Raji (cell line): ENCODE measurements around the gene IP6K3.

ENCODE experiments used
- POLR2A ChIP-seq: IDR thresholded peaks from 2 replicates; pipeline ENCODE4 v1.6.1; 2011; ENCODE audit warnings: low read depth, low read length, control low read depth; ENCODE audit not compliant: insufficient read depth

Gene IP6K3

DNA sequence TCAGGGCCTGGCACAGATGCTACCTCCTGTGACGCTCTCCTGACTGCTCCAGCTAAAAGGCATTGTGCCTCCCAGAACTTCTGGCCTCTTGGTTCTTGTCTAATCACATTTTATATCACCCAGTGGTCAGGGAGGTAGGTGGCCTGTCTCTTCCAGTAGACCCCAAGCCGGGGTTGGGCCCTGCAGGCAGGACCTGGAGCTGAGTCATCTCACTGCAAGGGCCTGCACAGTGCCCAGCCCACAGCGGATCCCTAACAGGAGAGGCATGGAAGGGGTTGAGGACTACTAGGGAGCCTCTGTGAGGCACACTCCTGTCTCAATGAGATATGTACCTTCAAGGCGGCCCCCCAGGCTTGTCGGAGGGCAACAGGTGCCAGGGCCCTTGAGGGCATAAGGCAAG is 35.9 kb upstream of the IP6K3 start:
- TF ChIP-seq POLR2A = no peak

DNA sequence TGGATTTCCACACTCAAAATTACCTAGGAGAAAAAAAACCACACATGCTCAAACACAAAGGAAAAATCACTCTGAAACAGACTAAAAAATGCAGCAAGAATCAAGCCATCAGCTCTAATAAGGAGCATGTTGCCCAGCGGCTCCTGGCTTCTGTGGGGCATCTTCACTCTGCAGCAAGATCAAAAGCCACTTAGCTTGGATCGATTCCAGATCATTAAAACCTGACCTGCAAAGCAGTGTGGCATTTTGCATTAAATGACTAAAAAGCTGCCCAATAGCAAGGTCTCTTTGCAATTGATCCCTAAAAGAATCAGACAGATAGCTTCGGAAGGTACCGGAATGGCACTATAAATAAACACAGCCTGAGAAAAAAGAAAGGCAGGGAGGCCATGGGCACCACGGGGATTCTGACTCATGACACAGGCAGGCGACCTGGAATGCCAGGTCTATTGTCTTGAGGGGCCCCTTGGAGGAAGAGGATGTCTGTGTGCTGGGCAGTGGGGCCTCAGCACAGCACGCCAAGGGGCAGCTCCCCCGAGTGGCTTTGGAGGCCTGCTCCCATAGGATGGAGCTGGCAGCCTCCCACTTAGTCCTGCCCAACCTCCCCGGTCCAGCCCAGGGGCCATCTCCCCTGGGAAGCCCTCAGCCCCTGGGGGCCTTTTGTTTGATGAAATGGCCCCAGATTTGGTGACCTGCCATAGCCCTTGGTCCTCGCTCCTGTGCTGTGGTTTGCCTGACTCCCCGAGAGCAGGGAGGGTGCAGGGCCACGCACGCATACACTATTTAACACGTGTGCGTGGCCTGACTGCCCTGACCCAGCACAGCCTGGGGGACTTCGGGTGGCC is 34.6 kb upstream of the IP6K3 start:
- no peak for TF ChIP-seq POLR2A

DNA sequence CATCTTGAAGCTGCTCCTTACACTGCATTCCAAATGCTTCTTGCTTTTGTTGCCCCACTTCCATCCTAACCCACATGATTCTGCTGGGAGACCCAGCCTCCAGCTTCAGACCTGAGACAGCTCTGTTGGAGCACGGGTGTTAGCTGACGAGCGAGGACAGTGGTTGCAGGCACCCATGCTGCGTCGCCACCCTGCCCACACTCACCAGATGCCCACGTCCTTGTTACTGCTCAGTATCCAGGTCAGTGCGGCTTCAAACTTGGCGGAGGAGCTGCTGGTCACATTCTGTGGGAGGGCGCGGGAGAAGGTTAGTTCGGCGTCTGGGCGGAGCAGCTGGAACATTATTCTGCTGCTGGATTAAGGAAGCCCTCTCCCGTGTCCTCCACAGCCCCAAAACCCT is 33.2 kb upstream of the IP6K3 start:
- TF ChIP-seq POLR2A = no peak

DNA sequence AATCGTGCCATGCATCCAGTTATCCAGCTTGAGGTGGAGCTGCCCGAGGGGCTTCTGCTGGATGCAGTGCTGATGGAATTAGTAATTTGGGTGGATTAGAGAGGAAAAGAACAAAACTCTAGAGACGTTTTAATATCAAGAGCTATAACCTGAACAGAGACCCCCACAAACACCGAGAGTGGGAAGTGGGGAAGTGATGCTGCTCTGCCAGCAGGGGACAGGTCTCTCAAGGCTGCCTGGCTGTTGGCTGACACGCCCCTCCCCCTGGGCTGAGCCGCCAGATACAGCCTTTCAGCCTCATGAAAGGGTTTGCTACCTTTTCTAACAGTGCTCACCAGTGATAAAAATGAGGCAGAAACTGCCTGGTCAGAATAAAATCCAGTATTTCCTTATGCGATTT is 32.6 kb upstream of the IP6K3 start:
- no peak for TF ChIP-seq POLR2A

DNA sequence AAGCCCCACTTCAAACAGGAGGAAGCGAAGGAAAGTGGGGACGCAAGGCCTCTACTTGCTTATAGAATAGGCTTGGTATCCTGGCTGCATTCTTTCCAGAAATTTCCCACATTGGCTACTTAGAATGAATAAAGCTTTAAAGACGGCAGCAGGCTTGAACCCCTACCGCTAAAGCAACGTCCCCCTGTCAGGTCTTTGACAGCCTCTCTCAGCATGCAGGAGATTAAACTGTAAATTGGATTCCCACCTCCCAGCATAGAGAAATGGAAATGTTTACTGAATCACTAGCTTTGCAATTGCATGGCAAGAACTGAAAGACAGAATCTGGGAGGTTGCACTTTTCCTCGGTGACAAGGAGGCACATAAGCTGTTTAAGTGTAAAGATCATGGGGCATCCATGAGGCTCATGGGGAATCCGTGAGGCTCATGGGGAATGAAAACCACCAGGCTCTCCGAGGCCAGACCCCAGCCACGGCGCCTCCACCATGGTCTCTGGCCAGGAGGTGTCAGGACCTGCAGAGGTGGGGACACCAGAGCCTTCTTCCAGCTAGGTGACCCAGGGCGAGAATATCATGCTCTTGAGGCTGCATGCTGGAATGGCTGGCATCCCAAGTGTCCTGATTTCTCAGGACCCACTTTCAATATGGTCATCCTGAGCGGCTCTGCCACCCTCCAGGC is 31.9 kb upstream of the IP6K3 start:
- TF ChIP-seq POLR2A = no peak

DNA sequence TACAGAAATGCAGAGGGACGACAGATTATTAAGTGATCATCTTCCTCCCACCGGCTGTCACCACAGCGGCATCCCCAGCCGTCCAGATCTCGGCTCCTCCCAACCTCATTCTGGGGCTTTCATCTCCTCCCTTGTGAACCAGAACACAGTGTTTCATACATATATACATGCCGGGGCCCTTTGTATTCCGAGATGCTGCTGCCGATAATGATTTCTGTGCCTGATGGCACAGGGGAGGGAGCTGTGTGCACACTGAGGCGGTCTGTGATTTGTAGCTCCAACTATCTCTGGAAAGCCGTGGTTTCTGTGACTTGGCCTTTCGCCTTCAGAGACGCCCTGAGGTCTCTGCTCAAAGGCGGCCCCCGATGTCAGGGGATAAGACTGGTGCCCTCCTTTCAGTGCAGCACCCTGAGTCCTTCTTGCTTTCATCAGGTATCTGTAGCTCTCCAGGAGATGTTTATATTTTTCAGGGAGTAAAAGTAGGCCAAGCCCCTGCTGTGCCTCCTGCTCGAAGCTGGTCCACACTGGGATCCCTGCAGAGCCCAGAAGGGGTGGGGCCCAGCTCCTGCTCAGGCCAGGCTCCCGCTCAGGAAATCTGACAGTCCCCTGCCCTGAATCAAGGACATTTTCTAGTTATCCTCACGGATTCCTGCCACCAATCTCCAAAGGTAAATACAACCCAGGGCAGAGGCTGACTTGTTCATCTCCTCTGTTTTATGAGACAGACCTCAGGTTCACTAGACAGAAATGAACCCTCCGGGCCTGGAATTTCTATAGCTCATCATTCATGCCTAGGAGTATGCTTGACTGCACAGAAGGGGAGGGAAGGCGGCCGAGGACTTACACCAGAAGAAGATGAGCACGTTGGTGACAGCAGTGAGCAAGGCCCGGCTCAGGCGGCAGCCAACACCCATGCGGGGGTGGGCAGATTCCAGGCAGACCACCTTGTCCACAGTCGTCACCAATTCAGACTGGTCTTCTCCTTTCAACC is 31.0 kb upstream of the IP6K3 start:
- TF ChIP-seq POLR2A = no peak

DNA sequence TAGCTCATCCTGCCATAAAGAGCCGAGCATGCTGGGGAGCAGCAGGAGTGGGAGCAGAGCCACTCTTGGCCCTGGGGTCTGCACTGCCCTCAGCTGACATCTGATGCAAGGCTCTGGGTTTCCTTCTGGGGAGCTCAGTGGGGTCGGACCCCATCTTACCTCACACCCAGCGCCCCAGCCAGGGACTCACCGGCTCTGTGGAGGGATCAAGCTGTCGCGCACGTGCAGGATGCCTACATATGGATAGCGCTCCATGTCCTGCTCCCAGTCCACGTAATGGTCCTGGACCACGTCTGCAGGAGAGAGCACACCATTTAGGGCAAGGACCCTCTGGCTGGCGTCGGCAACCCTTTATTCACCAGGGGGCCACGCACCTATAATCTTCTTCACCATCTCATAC is 30.1 kb upstream of the IP6K3 start:
- no peak for TF ChIP-seq POLR2A

DNA sequence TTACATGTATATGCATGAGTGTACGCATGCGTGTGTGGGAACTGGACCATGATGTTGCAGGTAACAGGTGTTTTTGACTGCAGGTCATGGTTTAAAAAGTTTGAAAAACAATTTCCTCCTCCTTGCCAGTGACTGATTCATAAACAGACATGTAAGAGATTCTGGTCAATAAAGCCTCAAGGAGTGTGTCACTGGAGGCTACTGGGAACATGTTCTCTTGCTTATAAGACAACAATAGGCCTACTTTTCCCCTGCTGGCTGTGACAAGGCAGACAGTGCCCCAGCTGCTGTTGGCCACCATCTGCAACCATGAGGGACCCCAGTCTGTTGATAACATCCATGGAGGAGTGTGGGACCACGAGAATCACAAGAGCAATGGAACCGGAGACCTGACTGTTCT is 29.5 kb upstream of the IP6K3 start:
- TF ChIP-seq POLR2A = no peak

DNA sequence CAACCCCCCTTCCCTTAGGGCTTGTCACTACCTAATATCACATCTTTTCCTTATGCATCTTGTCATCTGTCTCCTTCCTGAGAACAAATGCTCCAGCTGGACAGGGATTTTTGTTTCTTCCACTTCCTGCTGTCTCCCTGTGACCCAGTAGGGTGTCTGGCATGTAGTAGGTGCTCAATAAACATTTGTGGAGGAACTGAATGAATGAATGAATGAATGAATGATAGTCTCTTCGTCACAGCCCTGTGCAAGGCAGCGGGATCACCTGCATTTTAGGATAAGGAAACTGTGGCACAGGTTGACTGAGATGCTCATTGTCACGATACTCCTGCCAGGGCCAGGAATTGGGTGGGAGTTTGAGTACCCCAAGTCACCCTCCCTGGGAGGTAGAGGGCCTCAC is 28.1 kb upstream of the IP6K3 start:
- TF ChIP-seq POLR2A = no peak

DNA sequence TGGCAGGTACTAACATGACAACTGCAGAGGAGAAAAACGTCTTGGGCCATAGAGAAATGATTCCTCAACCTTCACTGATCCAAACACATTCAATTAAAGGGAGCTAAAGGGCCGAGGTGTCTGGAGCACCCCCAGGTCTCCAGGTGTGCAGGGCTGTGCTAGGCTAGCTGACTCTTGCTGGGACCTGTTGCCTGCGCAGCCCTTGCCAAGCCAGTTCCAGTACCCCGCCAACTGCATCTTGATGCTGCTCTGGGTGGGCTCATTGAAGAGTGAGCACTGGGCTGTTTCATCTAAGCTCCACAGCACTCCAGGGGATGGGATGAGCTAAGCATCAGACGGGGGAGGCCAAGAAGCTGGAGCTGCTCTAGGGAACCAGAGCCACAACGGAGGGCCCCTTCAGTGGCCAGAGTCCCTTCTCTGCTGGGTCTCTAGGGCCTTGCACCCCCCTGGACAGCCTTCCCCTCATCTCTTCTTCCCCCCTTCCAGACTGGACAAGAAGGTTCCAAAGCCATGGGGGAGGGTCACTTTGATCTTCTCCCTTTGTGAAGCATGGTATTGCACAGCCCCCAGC is 26.3 kb upstream of the IP6K3 start:
- no peak for TF ChIP-seq POLR2A

DNA sequence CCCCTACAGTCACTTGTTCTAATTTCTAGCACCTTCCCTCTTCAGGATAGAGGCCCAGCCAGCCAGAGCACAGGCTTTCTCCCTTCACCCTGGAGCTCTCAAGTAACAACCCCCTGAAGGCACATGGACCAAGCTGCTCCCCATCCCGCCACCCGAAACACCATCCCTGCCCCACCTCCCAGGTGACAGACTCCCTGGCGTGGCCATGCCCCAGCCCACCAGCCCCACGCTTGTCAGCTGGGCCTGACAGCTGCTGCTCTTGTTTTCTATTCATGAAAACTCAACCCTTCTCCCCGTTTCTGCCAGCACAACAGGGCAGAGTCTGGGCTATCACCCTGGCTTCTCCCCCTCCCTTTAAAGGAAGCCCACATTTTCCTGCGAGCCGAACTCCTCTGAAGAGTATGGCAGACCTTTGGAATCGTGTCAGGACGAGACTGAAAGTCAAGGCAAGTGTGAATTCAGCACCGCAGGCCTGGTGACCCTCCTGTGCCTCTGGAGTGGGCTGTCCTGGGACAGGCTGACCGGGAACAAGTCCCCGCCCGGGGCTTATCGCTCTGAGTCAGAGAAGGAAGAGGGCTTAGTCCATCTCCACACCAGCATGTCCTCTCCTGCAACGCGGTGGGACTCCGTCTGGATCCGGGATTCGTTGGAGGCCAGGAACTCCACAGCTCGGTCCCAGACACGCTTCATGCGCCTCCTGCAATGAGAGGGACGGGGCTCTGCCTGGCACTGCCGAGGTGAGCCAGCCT is 25.6 kb upstream of the IP6K3 start:
- TF ChIP-seq POLR2A = no peak

DNA sequence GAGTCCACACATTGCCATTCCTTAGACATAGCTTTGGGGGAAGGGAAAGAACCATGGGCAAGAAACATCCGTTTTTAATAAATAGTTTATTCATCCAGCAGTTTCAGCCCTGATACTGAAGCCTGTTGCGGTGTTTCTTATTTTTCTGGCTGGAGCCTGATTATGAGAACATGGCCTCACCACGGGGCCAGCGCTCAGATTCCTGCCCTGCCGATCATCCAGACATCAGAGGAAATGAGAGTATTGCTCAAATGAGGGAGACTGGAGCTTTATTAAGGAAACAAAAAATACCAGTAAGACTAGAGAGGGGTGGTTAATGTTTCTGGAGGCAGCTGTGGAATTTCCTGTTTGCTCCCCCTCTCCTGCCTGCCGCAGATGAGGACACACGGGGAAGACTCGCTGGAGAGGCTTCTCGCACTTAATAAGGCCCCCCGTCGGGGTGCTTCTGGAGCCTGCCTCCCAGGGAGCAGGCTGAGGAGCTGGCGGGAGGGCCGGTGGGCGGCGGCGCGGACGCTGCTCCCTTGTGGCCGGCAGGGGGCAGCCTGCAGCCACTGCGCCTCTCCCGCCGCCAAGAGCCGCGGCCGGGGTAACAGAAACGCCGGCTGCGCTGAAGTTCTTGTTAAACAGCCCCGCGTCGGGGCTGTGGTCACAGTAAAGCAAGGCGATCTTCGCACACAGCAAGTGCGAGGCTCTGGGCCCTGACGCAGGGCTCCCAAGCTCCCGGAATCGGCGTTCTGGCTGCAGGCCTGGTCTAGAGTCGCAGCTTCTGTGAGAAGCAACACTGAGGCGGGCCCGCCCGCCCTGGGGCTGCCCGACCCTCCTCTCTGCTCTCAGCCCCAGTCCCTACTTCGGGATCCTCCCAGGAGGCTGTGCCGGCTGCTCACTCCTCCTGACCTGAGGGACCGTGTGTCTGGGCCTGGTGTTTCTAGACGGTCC is 24.7 kb upstream of the IP6K3 start:
- TF ChIP-seq POLR2A = no peak

DNA sequence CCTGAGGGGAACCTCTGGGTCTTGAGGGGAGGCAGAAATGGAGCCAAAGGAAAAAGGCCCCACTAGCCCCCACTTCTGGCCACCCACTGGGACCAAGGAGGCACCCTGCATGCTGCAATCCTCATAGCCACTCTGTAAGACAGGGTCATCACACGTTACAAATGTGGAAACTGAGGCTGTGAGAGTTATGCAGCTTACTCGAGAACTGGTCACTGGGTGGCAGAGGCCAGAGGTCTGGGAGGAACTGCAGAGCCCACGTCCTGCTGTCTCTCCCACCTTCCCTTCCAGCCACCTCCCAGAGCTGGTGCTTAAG is 24.1 kb upstream of the IP6K3 start:
- no peak for TF ChIP-seq POLR2A
